Stomach (tissue), 9 donors: ENCODE results near the gene CEP41. TPM values are rescaled to one million over a fixed set of nuclear protein-coding genes. Genes with fewer than 3 reads are reported as not detected.

Experiments used
- DNase-seq, 2 donors: peaks; one replicate each; pipeline versions ENCODE4 v3.0.0 to v3.0.0-alpha.2; 2013 to 2019
- H3K27ac ChIP-seq, 5 donors: fragments of 200-600 bp in 4 of 5; sonication (generic) in 4 of 5; one replicate each; pipeline ENCODE4 v1.5.1; 2013 to 2019; ENCODE audit warnings: mild to moderate bottlenecking in 1 of 5, moderate library complexity in 1 of 5
- H3K27me3 ChIP-seq, 3 donors: fragments of 200-600 bp; sonication (generic); one replicate each; pipeline ENCODE4 v1.5.1; 2017 to 2019; ENCODE audit warnings: mixed run types in 1 of 3
- H3K36me3 ChIP-seq, 4 donors: fragments of 200-600 bp; sonication (generic); 1 replicate in 3 of 4; 2 replicates in 1 of 4; pipeline ENCODE4 v1.5.1; 2016 to 2019
- H3K4me1 ChIP-seq, 4 donors: fragments of 200-600 bp; sonication (generic); one replicate each; pipeline ENCODE4 v1.5.1; 2016 to 2019
- H3K4me3 ChIP-seq, 4 donors: fragments of 200-600 bp; sonication (generic) in 3 of 4; one replicate each; pipeline ENCODE4 v1.5.1; 2016 to 2019; ENCODE audit warnings: mild to moderate bottlenecking in 1 of 4
- H3K9me3 ChIP-seq, 4 donors: fragments of 200-600 bp; sonication (generic); one replicate each; pipeline ENCODE4 v1.5.1; 2016 to 2019
- CTCF ChIP-seq, 7 experiments: fragments of 450-650 bp in 4 of 7; fragments of 200-600 bp in 3 of 7; sonication (generic) in 3 of 7; IDR thresholded peaks; one replicate each; pipeline ENCODE4 v1.5.1; 2016 to 2019; ENCODE audit warnings: antibody characterized with exemption in 7 of 7, control low read depth in 2 of 7, mild to moderate bottlenecking in 1 of 7
- EP300 ChIP-seq: sonication (generic); formaldehyde crosslinking; IDR thresholded peaks from one replicate; pipeline ENCODE4 v1.6.1; 2017; ENCODE audit warnings: antibody characterized with exemption
- POLR2A ChIP-seq, 4 donors: fragments of 450-650 bp; IDR thresholded peaks; one replicate each; pipeline ENCODE4 v1.6.1; 2016; ENCODE audit warnings: antibody characterized with exemption in 4 of 4, control low read depth in 2 of 4, mild to moderate bottlenecking in 1 of 4, moderate library complexity in 1 of 4
- POLR2AphosphoS5 ChIP-seq, 3 donors: sonication (generic); formaldehyde crosslinking; IDR thresholded peaks; one replicate each; pipeline ENCODE4 v1.6.1; 2016; ENCODE audit warnings: antibody characterized with exemption in 3 of 3
- WGBS, 5 donors: extraction: QIAGEN DNeasy Blood & Tissue Kit in 3 of 5; methylation state at CpG; one replicate each; pipeline versions ENCODE4 v1.1.5 to v1.1.7; 2013 to 2018; 5-methylcytosine and 5-hydroxymethylcytosine counted together
- intact Hi-C: fragments of 100-400 bp; cut with DNase I; formaldehyde crosslinking; loops from one replicate; pipeline ENCODE4 v1.15.1; 2023; ENCODE audit warnings: low total_unique reads
- polyA plus RNA-seq, 3 donors: library from polyadenylated mRNA; stranded (reverse); fragments of 200-250 nt; gene quantifications; one replicate each; pipeline ENCODE4 v1.2.3, GENCODE V29; 2013
- total RNA-seq, 5 donors: library from RNA; depleted of rRNA; stranded (reverse); fragments of >200 nt; gene quantifications; one replicate each; pipeline versions ENCODE4 v1.1.0 to v1.2.3, GENCODE V29; 2014 to 2016
- donor health status: healthy with polysubstance abuse.
- donor health status: Bipolar disorder and iron deficiency.
- donor health status: healthy.

Gene CEP41
- total and polyA plus RNA-seq, 8 donors = 0.58 to 6.2 (median 3.0) TPM

- H3K27ac ChIP-seq = no peak overlapping the region
These were observed 10.7 kb downstream of the CEP41 start for GRCh38 chr7:130430115-130430514.

GRCh38 chr7:130429019-130429418, 11.8 kb downstream of the CEP41 start:
- no peak for TF ChIP-seq POLR2A (IDR thresholded peaks at IDR 0.05)
- no peak for TF ChIP-seq CTCF (IDR thresholded peaks at IDR 0.05)
- TF ChIP-seq POLR2AphosphoS5 (IDR thresholded peaks at IDR 0.05) = no peak
- no peak for DNase-seq
- Histone ChIP-seq H3K36me3 (peaks cover 0 to 4% (median 0%) of the 10 kb centered on the region in 4 donors), H3K4me3 (no peak overlapping the region), H3K27ac (no peak overlapping the region), H3K27me3 (no peaks in the 10 kb centered on the region), H3K9me3 (no peaks in the 10 kb centered on the region), H3K4me1 (peaks cover 0 to 24% (median 9%) of the 10 kb centered on the region in 4 donors)
- intact Hi-C loops = no loop called here
- WGBS, 5 donors = 88 to 94% (median 92%) methylated on average over 4 of the region's 4 CpGs

More at GRCh38 chr7:130430115-130430514, 10.7 kb downstream of the CEP41 start:
- DNase-seq = no peak
- no peaks in the 10 kb centered on the region for H3K27me3 ChIP-seq
- 46 to 70% (median 58%) methylated on average over 1 of the region's 1 CpG for WGBS, 5 donors
- H3K4me1 ChIP-seq = peaks cover 0 to 24% (median 9%) of the 10 kb centered on the region in 4 donors
- TF ChIP-seq EP300 = no peak
- TF ChIP-seq POLR2A (IDR thresholded peaks at IDR 0.05) = no peak
- TF ChIP-seq CTCF (IDR thresholded peaks at IDR 0.05) = no peak
- no peak for TF ChIP-seq POLR2AphosphoS5 (IDR thresholded peaks at IDR 0.05)
- H3K4me3 ChIP-seq = no peak overlapping the region
- no peaks in the 10 kb centered on the region for H3K9me3 ChIP-seq
- peaks cover 0 to 4% (median 0%) of the 10 kb centered on the region in 4 donors for H3K36me3 ChIP-seq
- intact Hi-C loops = no loop called here

GRCh38 chr7:130426564-130426963, 14.3 kb downstream of the CEP41 start:
- no peaks in the 10 kb centered on the region for H3K9me3 ChIP-seq
- peaks cover 0 to 21% (median 10%) of the 10 kb centered on the region in 4 donors for H3K4me1 ChIP-seq
- H3K36me3 ChIP-seq = peaks cover 0 to 4% (median 0%) of the 10 kb centered on the region in 4 donors
- intact Hi-C loops = no loop called here
- DNase-seq = no peak
- no peaks in the 10 kb centered on the region for H3K27me3 ChIP-seq
- WGBS, 5 donors = 71 to 81% (median 77%) methylated on average over 4 of the region's 4 CpGs
- H3K27ac ChIP-seq = no peak overlapping the region
- no peak overlapping the region for H3K4me3 ChIP-seq
- TF ChIP-seq EP300 (no peak), POLR2AphosphoS5 (IDR thresholded peaks at IDR 0.05) (no peak), POLR2A (IDR thresholded peaks at IDR 0.05) (no peak), CTCF (IDR thresholded peaks at IDR 0.05) (no peak)

GRCh38 chr7:130425796-130426195, 15.0 kb downstream of the CEP41 start:
- WGBS, 5 donors = 59 to 69% (median 67%) methylated on average over 4 of the region's 4 CpGs
- DNase-seq = no peak
- no peak overlapping the region for H3K4me3 ChIP-seq
- peaks cover 0 to 4% (median 0%) of the 10 kb centered on the region in 4 donors for H3K36me3 ChIP-seq
- intact Hi-C loops = no loop called here
- no peaks in the 10 kb centered on the region for H3K9me3 ChIP-seq
- no peaks in the 10 kb centered on the region for H3K27me3 ChIP-seq
- peaks cover 0 to 22% (median 11%) of the 10 kb centered on the region in 4 donors for H3K4me1 ChIP-seq
- no peak overlapping the region for H3K27ac ChIP-seq
- no peak for TF ChIP-seq POLR2A (IDR thresholded peaks at IDR 0.05)
- TF ChIP-seq POLR2AphosphoS5 (IDR thresholded peaks at IDR 0.05) = no peak
- no peak for TF ChIP-seq EP300
- no peak for TF ChIP-seq CTCF (IDR thresholded peaks at IDR 0.05)
